K562 (cell line): ENCODE data around the gene FLCN. TPM values are rescaled to one million over a fixed set of nuclear protein-coding genes. Genes with fewer than 3 reads are reported as not detected.

Source experiments
- ATAC-seq: fragments of 200-7000 bp; cut with Tn5 transposase; 3 replicates; pipeline ENCODE4 v1.9.1; 2020; ENCODE audit warnings: moderate library complexity
- BruUV-seq: library from RNA; stranded (reverse); fragments of 400-500 nt; replicated peaks from 2 replicates; lab custom pipeline; 2021; lab: Mats Ljungman, UMichigan
- CTCF ChIA-PET: fragments of 300-600 bp; formaldehyde crosslinking; extraction: SDS; loops from one replicate; lab custom pipeline; 2021; ENCODE audit warnings: low intra/inter-chr PET ratio; lab: Yijun Ruan, JAX
- POLR2A ChIA-PET: fragments of 300-600, 350-650 bp; sonication (Branson Sonifier 250); formaldehyde crosslinking; extraction: SDS; loops from one replicate; lab custom pipeline; 2021; ENCODE audit warnings: antibody characterized with exemption, inconsistent platforms; lab: Yijun Ruan, JAX
- DNase-seq, 4 experiments: peaks; one replicate each; pipeline versions ENCODE4 v3.0.0 to v3.0.0-alpha.2; 2011 to 2018; ENCODE audit warnings: low spot score in 3 of 4, mixed read lengths in 3 of 4; ENCODE audit errors: extremely low read depth in 1 of 4
- FAIRE-seq: peaks from 2 replicates; lab custom pipeline; 2011; peaks lifted over from hg19 to GRCh38; lab: Jason Lieb, UNC
- H2AFZ ChIP-seq: 2 replicates; pipeline ENCODE4 v1.6.0; 2011; ENCODE audit warnings: low read depth, low read length, control low read depth, inconsistent platforms
- H3K27ac ChIP-seq: fragments of 200-600 bp; 3 replicates; pipeline ENCODE4 v1.8.0; 2011; ENCODE audit warnings: low read depth, mild to moderate bottlenecking, control low read depth, inconsistent platforms, low read length, moderate library complexity, mixed read lengths; ENCODE audit errors: extremely low read depth
- H3K27me3 ChIP-seq, 2 experiments: fragments of 300-600 bp in 1 of 2; 2 replicates in 1 of 2; 3 replicates in 1 of 2; pipeline versions ENCODE4 v1.6.0 to v1.8.0; 2011; ENCODE audit warnings: inconsistent platforms in 2 of 2, low read length in 2 of 2, mild to moderate bottlenecking in 1 of 2, mixed read lengths in 1 of 2, moderate library complexity in 1 of 2; ENCODE audit not compliant: control insufficient read depth in 2 of 2, insufficient read depth in 2 of 2
- H3K36me3 ChIP-seq: fragments of 300-600 bp; 3 replicates; pipeline ENCODE4 v1.8.0; 2011; ENCODE audit warnings: mild to moderate bottlenecking, low read length, inconsistent platforms; ENCODE audit not compliant: control insufficient read depth, insufficient read depth
- H3K4me1 ChIP-seq, 2 experiments: fragments of 200-600 bp in 1 of 2; replicated peaks in 1 of 2; 2 replicates in 1 of 2; 3 replicates in 1 of 2; pipeline versions ENCODE4 v1.5.1 to v1.8.0; 2011; ENCODE audit warnings: inconsistent platforms in 2 of 2, low read length in 2 of 2, mild to moderate bottlenecking in 1 of 2, mixed read lengths in 1 of 2, moderate library complexity in 1 of 2; ENCODE audit not compliant: control insufficient read depth in 2 of 2, insufficient read depth in 2 of 2
- H3K4me2 ChIP-seq: 2 replicates; pipeline ENCODE4 v1.6.1; 2011; ENCODE audit warnings: low read length, control low read depth, inconsistent platforms, mixed read lengths; ENCODE audit not compliant: insufficient read depth
- H3K4me3 ChIP-seq: fragments of 200-600 bp; sonication (generic), shearing (Covaris generic); 2 replicates; pipeline ENCODE4 v1.5.1; 2016; ENCODE audit warnings: control low read depth, inconsistent platforms
- H3K79me2 ChIP-seq: fragments of 200-600 bp; 3 replicates; pipeline ENCODE4 v1.8.0; 2011; ENCODE audit warnings: low read length, inconsistent platforms; ENCODE audit not compliant: control insufficient read depth, insufficient read depth
- H3K9ac ChIP-seq, 2 experiments: 2 replicates each; pipeline versions ENCODE4 v1.6.0 to v1.6.1; 2011; ENCODE audit warnings: low read depth in 2 of 2, low read length in 2 of 2, control low read depth in 1 of 2, inconsistent platforms in 1 of 2, mild to moderate bottlenecking in 1 of 2, mixed read lengths in 1 of 2; ENCODE audit not compliant: insufficient read depth in 1 of 2
- H3K9me1 ChIP-seq: one replicate; pipeline ENCODE4 v1.6.0; 2011; ENCODE audit warnings: inconsistent platforms, mild to moderate bottlenecking, low read length, moderate library complexity; ENCODE audit not compliant: control insufficient read depth, insufficient read depth
- H3K9me3 ChIP-seq: replicated peaks from 2 replicates; pipeline ENCODE4 v1.5.1; 2011; ENCODE audit warnings: low read depth, low read length, inconsistent platforms; ENCODE audit not compliant: control insufficient read depth, insufficient read depth
- H4K20me1 ChIP-seq: replicated peaks from 2 replicates; pipeline ENCODE4 v1.6.1; 2011; ENCODE audit warnings: low read length, inconsistent platforms, mixed read lengths; ENCODE audit not compliant: control insufficient read depth, insufficient read depth
- ARNT ChIP-seq, 2 experiments: fragments of 450-650 bp; IDR thresholded peaks; 2 replicates each; pipeline ENCODE4 v1.6.1; 2016; ENCODE audit warnings: mild to moderate bottlenecking in 1 of 2
- BCL6 ChIP-seq: fragments of 250-450 bp; sonication (Bioruptor Pico); IDR thresholded peaks from 2 replicates; pipeline ENCODE4 v1.4.0; 2020
- FOXK1 ChIP-seq: sonication (generic); formaldehyde crosslinking; IDR thresholded peaks from 2 replicates; pipeline ENCODE4 v1.8.0; 2022; ENCODE audit warnings: missing genetic modification reagents, mild to moderate bottlenecking, borderline replicate concordance
- HINFP ChIP-seq: fragments of 450-650 bp; conservative IDR thresholded peaks from 2 replicates; pipeline ENCODE4 v1.6.1; 2016; ENCODE audit warnings: missing genetic modification characterization, low read depth, mild to moderate bottlenecking, control low read depth, missing compliant biosample characterization
- HMGN3 ChIP-seq: IDR thresholded peaks from 2 replicates; pipeline ENCODE4 v1.6.1; 2011; ENCODE audit warnings: borderline replicate concordance, low read depth, mild to moderate bottlenecking, mixed read lengths, low read length; ENCODE audit not compliant: insufficient read length; ENCODE audit errors: extremely low read depth
- MTA1 ChIP-seq: fragments of 450-650 bp; IDR thresholded peaks from 2 replicates; pipeline ENCODE4 v1.6.1; 2017; ENCODE audit warnings: borderline replicate concordance
- PRMT5 ChIP-seq: sonication (generic); formaldehyde crosslinking; IDR thresholded peaks from 2 replicates; pipeline ENCODE4 v1.5.0; 2020; ENCODE audit warnings: missing genetic modification reagents
- ZNF232 ChIP-seq: sonication (generic); formaldehyde crosslinking; IDR thresholded peaks from 2 replicates; pipeline ENCODE4 v1.8.0; 2022; ENCODE audit warnings: mild to moderate bottlenecking, missing genetic modification reagents
- ZNF699 ChIP-seq: fragments of 250-450 bp; sonication (Bioruptor Pico); IDR thresholded peaks from 2 replicates; pipeline ENCODE4 v1.8.0; 2021; ENCODE audit warnings: mild to moderate bottlenecking, moderate library complexity; ENCODE audit not compliant: insufficient replicate concordance
- ZZZ3 ChIP-seq: fragments of 450-650 bp; IDR thresholded peaks from 2 replicates; pipeline ENCODE4 v1.6.1; 2016; ENCODE audit warnings: antibody characterized with exemption, mild to moderate bottlenecking, moderate library complexity
- WGBS: fragments of 100-300 bp; shearing (Covaris generic); methylation state at CpG from one replicate; pipeline ENCODE4 v1.1.6; 2016; ENCODE audit warnings: low coverage, mixed read lengths; ENCODE audit not compliant: insufficient coverage; ENCODE audit errors: missing lambda C conversion rate; 5-methylcytosine and 5-hydroxymethylcytosine counted together
- in situ Hi-C: fragments of 300-500 bp; cut with MboI; formaldehyde crosslinking; loops from 4 replicates; pipeline ENCODE4 v1.15.0; 2018; ENCODE audit warnings: inconsistent platforms, mixed read lengths
- intact Hi-C: fragments of 100-400 bp; cut with micrococcal nuclease; formaldehyde crosslinking; loops from 2 replicates; pipeline ENCODE4 v1.14.2; 2022
- polyA plus RNA-seq, 8 experiments: library from polyadenylated mRNA; depleted of rRNA in 4 of 8; stranded (reverse) in 5 of 8; unstranded in 3 of 8; fragments of >200 nt; fragmentation: Nextera tagmentation in 2 of 8; fragmentation: Illumina TruSeq in 1 of 8; extraction: Ambion mirVana in 2 of 8; extraction: Trizol in 1 of 8; gene quantifications; 2 replicates each; pipeline versions ENCODE4 v1.2.1 to v1.2.3, GENCODE V29; 2011 to 2014; ENCODE audit warnings: inconsistent platforms in 1 of 8, missing spikeins in 1 of 8
- total RNA-seq, 7 experiments: library from RNA; depleted of rRNA in 6 of 7; stranded (reverse); fragments of >200 nt in 6 of 7; fragmentation: Illumina TruSeq in 2 of 7; extraction: Trizol in 2 of 7; gene quantifications; 2 replicates each; pipeline versions ENCODE4 v1.2.1 to v1.2.3, GENCODE V29; 2011 to 2021; ENCODE audit warnings: low replicate concordance in 1 of 7
- TF ChIP-seq, protein P1 (sequence below): fragments of 200-600 bp; sonication (generic); IDR thresholded peaks from one replicate; pipeline ENCODE4 v1.6.1; 2012; ENCODE audit warnings: mild to moderate bottlenecking, low read depth, low read length, inconsistent platforms

The FLCN gene
- total and polyA plus RNA-seq, 9 of the 15 experiments (the other 6 are each of a cell fraction or from before 2014, with no cell fraction given), result 1.6 to 33.5 (median 10.9) TPM

DNA sequence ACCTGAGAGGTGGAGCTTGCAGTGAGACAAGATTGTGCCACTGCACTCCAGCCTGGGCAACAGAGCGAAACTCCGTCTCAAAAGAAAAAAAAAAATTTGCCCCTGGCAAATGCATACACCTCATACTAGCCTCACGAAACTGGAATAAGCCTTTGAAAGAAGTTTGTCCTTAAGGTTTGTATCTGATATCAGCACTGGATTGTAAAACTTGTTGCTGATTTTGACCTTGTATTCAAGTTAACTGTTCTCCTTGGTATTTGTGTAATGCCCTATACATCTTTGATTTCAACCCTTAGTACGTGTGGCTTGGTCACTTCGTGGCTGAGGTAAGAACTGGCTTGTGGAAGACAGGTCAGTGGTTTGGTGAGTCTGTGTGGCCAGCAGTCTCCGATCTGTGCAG, 6.2 kb upstream of the FLCN start:
- Histone ChIP-seq H3K27ac (no peak overlapping the region), H3K9me1 (no peaks in the 10 kb centered on the region), H3K4me1 (peaks cover 0 to 7% of the 10 kb centered on the region in 2 experiments; a peak in 4 of 5 replicates), H3K79me2 (no peaks in the 10 kb centered on the region; the same call in 2 of the 3 replicates), H4K20me1 (no peaks in the 10 kb centered on the region), H3K9ac (no peak overlapping the region), H3K36me3 (peaks cover 22% of the 10 kb centered on the region), H2AFZ (no peak overlapping the region), H3K4me2 (no peak overlapping the region), H3K27me3 (no peaks in the 10 kb centered on the region), H3K4me3 (no peak overlapping the region), H3K9me3 (no peaks in the 10 kb centered on the region)
- CTCF ChIA-PET, result no interaction called here
- POLR2A ChIA-PET, result no interaction called here
- no TSS peak for BruUV-seq
- DNase-seq (no peak), FAIRE-seq (no peak), ATAC-seq (no peak)
- intact Hi-C loops, result no loop called here
- WGBS, result 75% methylated on average over 6 of the region's 6 CpGs
- in situ Hi-C loops, result no loop called here
- TF ChIP-seq HINFP (tag) (no peak), FOXK1 (CRISPR knock-in tag) (no peak), ZZZ3 (no peak), ZNF699 (CRISPR knock-in tag) (no peak), PRMT5 (CRISPR knock-in tag) (no peak), BCL6 (CRISPR knock-in tag) (no peak), HMGN3 (no peak), MTA1 (no peak), ARNT (IDR thresholded peaks at IDR 0.05) (no peak), ZNF232 (CRISPR knock-in tag) (no peak)
- TF ChIP-seq, protein P1, sequence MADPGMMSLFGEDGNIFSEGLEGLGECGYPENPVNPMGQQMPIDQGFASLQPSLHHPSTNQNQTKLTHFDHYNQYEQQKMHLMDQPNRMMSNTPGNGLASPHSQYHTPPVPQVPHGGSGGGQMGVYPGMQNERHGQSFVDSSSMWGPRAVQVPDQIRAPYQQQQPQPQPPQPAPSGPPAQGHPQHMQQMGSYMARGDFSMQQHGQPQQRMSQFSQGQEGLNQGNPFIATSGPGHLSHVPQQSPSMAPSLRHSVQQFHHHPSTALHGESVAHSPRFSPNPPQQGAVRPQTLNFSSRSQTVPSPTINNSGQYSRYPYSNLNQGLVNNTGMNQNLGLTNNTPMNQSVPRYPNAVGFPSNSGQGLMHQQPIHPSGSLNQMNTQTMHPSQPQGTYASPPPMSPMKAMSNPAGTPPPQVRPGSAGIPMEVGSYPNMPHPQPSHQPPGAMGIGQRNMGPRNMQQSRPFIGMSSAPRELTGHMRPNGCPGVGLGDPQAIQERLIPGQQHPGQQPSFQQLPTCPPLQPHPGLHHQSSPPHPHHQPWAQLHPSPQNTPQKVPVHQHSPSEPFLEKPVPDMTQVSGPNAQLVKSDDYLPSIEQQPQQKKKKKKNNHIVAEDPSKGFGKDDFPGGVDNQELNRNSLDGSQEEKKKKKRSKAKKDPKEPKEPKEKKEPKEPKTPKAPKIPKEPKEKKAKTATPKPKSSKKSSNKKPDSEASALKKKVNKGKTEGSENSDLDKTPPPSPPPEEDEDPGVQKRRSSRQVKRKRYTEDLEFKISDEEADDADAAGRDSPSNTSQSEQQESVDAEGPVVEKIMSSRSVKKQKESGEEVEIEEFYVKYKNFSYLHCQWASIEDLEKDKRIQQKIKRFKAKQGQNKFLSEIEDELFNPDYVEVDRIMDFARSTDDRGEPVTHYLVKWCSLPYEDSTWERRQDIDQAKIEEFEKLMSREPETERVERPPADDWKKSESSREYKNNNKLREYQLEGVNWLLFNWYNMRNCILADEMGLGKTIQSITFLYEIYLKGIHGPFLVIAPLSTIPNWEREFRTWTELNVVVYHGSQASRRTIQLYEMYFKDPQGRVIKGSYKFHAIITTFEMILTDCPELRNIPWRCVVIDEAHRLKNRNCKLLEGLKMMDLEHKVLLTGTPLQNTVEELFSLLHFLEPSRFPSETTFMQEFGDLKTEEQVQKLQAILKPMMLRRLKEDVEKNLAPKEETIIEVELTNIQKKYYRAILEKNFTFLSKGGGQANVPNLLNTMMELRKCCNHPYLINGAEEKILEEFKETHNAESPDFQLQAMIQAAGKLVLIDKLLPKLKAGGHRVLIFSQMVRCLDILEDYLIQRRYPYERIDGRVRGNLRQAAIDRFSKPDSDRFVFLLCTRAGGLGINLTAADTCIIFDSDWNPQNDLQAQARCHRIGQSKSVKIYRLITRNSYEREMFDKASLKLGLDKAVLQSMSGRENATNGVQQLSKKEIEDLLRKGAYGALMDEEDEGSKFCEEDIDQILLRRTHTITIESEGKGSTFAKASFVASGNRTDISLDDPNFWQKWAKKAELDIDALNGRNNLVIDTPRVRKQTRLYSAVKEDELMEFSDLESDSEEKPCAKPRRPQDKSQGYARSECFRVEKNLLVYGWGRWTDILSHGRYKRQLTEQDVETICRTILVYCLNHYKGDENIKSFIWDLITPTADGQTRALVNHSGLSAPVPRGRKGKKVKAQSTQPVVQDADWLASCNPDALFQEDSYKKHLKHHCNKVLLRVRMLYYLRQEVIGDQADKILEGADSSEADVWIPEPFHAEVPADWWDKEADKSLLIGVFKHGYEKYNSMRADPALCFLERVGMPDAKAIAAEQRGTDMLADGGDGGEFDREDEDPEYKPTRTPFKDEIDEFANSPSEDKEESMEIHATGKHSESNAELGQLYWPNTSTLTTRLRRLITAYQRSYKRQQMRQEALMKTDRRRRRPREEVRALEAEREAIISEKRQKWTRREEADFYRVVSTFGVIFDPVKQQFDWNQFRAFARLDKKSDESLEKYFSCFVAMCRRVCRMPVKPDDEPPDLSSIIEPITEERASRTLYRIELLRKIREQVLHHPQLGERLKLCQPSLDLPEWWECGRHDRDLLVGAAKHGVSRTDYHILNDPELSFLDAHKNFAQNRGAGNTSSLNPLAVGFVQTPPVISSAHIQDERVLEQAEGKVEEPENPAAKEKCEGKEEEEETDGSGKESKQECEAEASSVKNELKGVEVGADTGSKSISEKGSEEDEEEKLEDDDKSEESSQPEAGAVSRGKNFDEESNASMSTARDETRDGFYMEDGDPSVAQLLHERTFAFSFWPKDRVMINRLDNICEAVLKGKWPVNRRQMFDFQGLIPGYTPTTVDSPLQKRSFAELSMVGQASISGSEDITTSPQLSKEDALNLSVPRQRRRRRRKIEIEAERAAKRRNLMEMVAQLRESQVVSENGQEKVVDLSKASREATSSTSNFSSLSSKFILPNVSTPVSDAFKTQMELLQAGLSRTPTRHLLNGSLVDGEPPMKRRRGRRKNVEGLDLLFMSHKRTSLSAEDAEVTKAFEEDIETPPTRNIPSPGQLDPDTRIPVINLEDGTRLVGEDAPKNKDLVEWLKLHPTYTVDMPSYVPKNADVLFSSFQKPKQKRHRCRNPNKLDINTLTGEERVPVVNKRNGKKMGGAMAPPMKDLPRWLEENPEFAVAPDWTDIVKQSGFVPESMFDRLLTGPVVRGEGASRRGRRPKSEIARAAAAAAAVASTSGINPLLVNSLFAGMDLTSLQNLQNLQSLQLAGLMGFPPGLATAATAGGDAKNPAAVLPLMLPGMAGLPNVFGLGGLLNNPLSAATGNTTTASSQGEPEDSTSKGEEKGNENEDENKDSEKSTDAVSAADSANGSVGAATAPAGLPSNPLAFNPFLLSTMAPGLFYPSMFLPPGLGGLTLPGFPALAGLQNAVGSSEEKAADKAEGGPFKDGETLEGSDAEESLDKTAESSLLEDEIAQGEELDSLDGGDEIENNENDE, result no peak
